Nephron progenitor cell (in vitro differentiated cells): ENCODE results near the gene CALML5.

Experiments used
- DNase-seq: peaks from one replicate; pipeline ENCODE4 v3.0.0; 2021
- H3K27ac Mint-ChIP-seq: 2 replicates; pipeline ENCODE4 v1.8.0; 2021; ENCODE audit warnings: mild to moderate bottlenecking, moderate library complexity, mixed read lengths
- H3K27me3 Mint-ChIP-seq: 2 replicates; pipeline ENCODE4 v1.8.0; 2021; ENCODE audit warnings: mild to moderate bottlenecking, low read depth, mixed read lengths; ENCODE audit not compliant: poor library complexity
- H3K36me3 Mint-ChIP-seq: 2 replicates; pipeline ENCODE4 v1.8.0; 2021; ENCODE audit warnings: low read depth, mixed read lengths
- H3K4me1 Mint-ChIP-seq: 2 replicates; pipeline ENCODE4 v1.8.0; 2021; ENCODE audit warnings: mixed read lengths
- H3K4me3 Mint-ChIP-seq: 2 replicates; pipeline ENCODE4 v1.8.0; 2021; ENCODE audit warnings: mild to moderate bottlenecking, moderate library complexity, mixed read lengths
- H3K9me3 Mint-ChIP-seq: 2 replicates; pipeline ENCODE4 v1.8.0; 2021; ENCODE audit warnings: mild to moderate bottlenecking, moderate library complexity, mixed read lengths
- CTCF ChIP-seq: fragments of 200-600 bp; sonication (generic); IDR thresholded peaks from 2 replicates; pipeline ENCODE4 v1.5.0; 2021; ENCODE audit warnings: antibody characterized with exemption

CALML5 gene

GRCh38 chr10:5508161-5508604, 8.8 kb upstream of the CALML5 start:
- H3K4me1 Mint-ChIP-seq: peaks cover 19% of the 10 kb centered on the region
- peaks cover 4% of the 10 kb centered on the region for H3K27me3 Mint-ChIP-seq
- DNase-seq: no peak
- TF ChIP-seq CTCF: no peak
- H3K9me3 Mint-ChIP-seq: no peaks in the 10 kb centered on the region
- no peak overlapping the region for H3K4me3 Mint-ChIP-seq
- no peaks in the 10 kb centered on the region for H3K36me3 Mint-ChIP-seq
- H3K27ac Mint-ChIP-seq: no peak overlapping the region

- no peak for TF ChIP-seq CTCF
- Mint-ChIP-seq H3K4me3 (no peak overlapping the region), H3K4me1 (peaks cover 17% of the 10 kb centered on the region), H3K9me3 (no peaks in the 10 kb centered on the region), H3K27me3 (peaks cover 4% of the 10 kb centered on the region), H3K36me3 (no peaks in the 10 kb centered on the region), H3K27ac (no peak overlapping the region)
- DNase-seq: no peak
Observed at GRCh38 chr10:5507649-5508131, 8.3 kb upstream of the CALML5 start.

GRCh38 chr10:5506751-5507648, 7.6 kb upstream of the CALML5 start:
- Mint-ChIP-seq H3K9me3 (no peaks in the 10 kb centered on the region), H3K36me3 (no peaks in the 10 kb centered on the region), H3K27ac (no peak overlapping the region), H3K27me3 (peaks cover 4% of the 10 kb centered on the region), H3K4me3 (no peak overlapping the region), H3K4me1 (peaks cover 12% of the 10 kb centered on the region)
- no peak for DNase-seq
- no peak for TF ChIP-seq CTCF

- peaks cover 11% of the 10 kb centered on the region for H3K4me1 Mint-ChIP-seq
- no peaks in the 10 kb centered on the region for H3K36me3 Mint-ChIP-seq
- H3K9me3 Mint-ChIP-seq: no peaks in the 10 kb centered on the region
- DNase-seq: no peak
- TF ChIP-seq CTCF: no peak
- no peak overlapping the region for H3K4me3 Mint-ChIP-seq
- peaks cover 4% of the 10 kb centered on the region for H3K27me3 Mint-ChIP-seq
- H3K27ac Mint-ChIP-seq: no peak overlapping the region
Observed at GRCh38 chr10:5506246-5506645, 6.9 kb upstream of the CALML5 start.

GRCh38 chr10:5504146-5505072, 5.0 kb upstream of the CALML5 start:
- DNase-seq: no peak
- Mint-ChIP-seq H3K36me3 (no peaks in the 10 kb centered on the region), H3K27me3 (peaks cover 4% of the 10 kb centered on the region), H3K4me1 (peaks cover 16% of the 10 kb centered on the region), H3K4me3 (no peak overlapping the region), H3K9me3 (no peaks in the 10 kb centered on the region), H3K27ac (no peak overlapping the region)
- TF ChIP-seq CTCF: no peak
